ENCODE results near the gene ALG2. TPM values are rescaled to one million over a fixed set of nuclear protein-coding genes. Genes with fewer than 3 reads are reported as not detected.

The ALG2 gene
- total and polyA plus RNA-seq, 2 of the 13 experiments (the other 11 are each of a cell fraction or from before 2014, with no cell fraction given) = 46.2 to 49.0 TPM

GRCh38 chr9:99221621-99222415, at the start of gene ALG2, which contains the start of gene SEC61B (continued):
- TF ChIP-seq TFAP4 (IDR thresholded peaks at IDR 0.05; ENCODE audit: borderline replicate concordance, low read depth) (peak; percentile 95), CTCF (CRISPR knock-in tag; IDR thresholded peaks at IDR 0.05) (no peak), ZNF784 (CRISPR knock-in tag; IDR thresholded peaks at IDR 0.05; ENCODE audit: borderline replicate concordance) (peak; percentile 62; the same call in 1 of the 2 replicates), ZFX (CRISPR knock-in tag; IDR thresholded peaks at IDR 0.05; ENCODE audit: low read depth) (peak; percentile 96), SIN3A (IDR thresholded peaks at IDR 0.05; ENCODE audit: borderline replicate concordance, low read depth, low read length) (peak; percentile 5; the same call in 1 of the 2 replicates), ZNF687 (CRISPR knock-in tag; IDR thresholded peaks at IDR 0.05) (peak; percentile 69; the same call in 1 of the 2 replicates), PRDM4 (CRISPR knock-in tag; IDR thresholded peaks at IDR 0.05; ENCODE audit: borderline replicate concordance) (no peak), MYPOP (CRISPR knock-in tag; IDR thresholded peaks at IDR 0.05) (peak; percentile 71; the same call in 1 of the 2 replicates), THAP11 (CRISPR knock-in tag; IDR thresholded peaks at IDR 0.05) (peak; percentile 88), PHF20 (CRISPR knock-in tag; IDR thresholded peaks at IDR 0.05) (peak; percentile 72), ATF5 (CRISPR knock-in tag; IDR thresholded peaks at IDR 0.05; ENCODE audit: low read depth) (no peak)

Data from HepG2 (cell line).